Measurements from ENCODE around the gene DNAJC1.

The DNAJC1 gene

DNA sequence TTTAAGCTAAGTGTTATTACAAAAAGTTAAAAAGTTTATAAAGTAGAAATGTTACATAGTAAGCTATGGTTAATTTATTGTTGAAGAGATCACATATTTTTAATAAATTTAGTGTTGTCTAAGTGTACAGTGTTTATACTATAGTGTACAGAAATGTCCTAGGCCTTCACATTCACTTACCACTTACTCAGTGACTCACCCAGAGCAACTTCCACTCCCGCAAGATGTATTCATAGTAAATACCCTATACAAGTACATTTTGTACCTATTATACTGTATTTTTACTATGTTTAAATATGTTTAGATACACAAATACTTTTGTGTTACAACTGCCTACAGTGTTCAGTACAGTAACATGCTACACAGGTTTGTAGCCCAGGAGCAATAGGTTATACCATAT lies 69.2 kb downstream of the DNAJC1 start:
- TF ChIP-seq, protein P1, sequence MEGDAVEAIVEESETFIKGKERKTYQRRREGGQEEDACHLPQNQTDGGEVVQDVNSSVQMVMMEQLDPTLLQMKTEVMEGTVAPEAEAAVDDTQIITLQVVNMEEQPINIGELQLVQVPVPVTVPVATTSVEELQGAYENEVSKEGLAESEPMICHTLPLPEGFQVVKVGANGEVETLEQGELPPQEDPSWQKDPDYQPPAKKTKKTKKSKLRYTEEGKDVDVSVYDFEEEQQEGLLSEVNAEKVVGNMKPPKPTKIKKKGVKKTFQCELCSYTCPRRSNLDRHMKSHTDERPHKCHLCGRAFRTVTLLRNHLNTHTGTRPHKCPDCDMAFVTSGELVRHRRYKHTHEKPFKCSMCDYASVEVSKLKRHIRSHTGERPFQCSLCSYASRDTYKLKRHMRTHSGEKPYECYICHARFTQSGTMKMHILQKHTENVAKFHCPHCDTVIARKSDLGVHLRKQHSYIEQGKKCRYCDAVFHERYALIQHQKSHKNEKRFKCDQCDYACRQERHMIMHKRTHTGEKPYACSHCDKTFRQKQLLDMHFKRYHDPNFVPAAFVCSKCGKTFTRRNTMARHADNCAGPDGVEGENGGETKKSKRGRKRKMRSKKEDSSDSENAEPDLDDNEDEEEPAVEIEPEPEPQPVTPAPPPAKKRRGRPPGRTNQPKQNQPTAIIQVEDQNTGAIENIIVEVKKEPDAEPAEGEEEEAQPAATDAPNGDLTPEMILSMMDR (conservative IDR thresholded peaks at IDR 0.05; ENCODE audit: low read depth), result no peak
- POLR2A ChIA-PET (ENCODE audit: low non-redundant PET), result no interaction called here
- H3K27ac ChIP-seq, result no peak overlapping the region
- DNase-seq (ENCODE audit: low spot score), result no peak
- CTCF ChIA-PET, result interaction anchor here (0.6 kb wide), 2 partner anchors 376 to 1065 kb away, joined by 3 to 4 read pairs; no protein-coding TSS in a partner anchor

DNA sequence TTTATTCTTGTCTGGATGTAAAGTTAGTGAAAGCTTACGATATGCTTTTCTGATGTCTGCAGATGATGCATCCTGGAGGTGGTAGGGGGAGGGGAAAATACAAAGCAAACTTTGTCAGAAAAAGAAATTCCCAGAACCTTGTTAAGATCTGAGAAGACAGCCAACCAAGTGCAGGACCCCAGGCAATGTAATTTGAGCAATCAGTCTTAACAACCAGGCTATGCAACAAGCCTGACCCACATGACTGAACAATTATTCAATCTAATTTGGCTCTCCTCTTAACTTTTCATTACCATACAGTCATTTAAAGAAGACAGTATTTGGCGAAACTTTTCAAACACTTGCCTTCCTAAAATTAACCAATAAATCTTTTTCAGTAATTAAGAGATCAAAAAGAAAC lies 74.5 kb downstream of the DNAJC1 start:
- peak; percentile 20 for DNase-seq (ENCODE audit: low spot score)
- ChIA-PET CTCF (no interaction called here), POLR2A (ENCODE audit: low non-redundant PET) (no interaction called here)
- H3K27ac ChIP-seq, result no peak overlapping the region
- TF ChIP-seq, protein P1 (conservative IDR thresholded peaks at IDR 0.05; ENCODE audit: low read depth), result no peak

DNA sequence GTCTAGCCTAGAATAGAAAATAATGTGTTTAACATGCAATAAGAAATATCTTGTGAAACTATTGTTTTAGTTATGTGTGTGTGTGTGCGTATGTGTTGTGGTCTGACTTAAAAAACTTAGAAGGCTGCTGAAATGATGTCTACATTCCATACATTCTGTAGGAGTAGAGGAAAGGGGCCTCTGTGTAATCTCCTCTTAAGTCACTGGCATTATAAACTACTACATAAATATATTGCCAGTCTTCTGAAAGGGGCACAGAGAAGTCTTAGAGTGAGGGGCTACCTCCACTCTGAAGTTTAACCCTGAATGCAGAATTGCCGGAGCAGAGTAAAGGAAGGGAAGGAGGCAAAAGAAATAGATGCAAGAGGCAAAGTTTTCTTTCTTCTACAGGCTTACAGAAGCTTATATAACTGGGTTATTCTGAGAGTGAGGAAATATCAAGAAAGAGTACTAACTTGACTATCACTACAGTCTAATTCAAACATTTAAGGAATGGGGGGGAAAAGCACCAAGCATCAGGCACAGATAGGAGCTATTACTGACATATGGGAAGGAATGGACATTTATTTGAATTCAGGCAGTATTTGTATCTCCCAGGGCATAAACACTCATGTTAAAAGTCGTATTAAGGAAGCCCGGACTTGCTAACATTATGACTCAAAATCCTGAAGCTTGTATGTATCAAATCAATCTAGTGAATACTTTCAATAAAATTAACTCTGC lies 75.7 kb downstream of the DNAJC1 start:
- TF ChIP-seq, protein P1 (conservative IDR thresholded peaks at IDR 0.05; ENCODE audit: low read depth), result no peak
- no peak for DNase-seq (ENCODE audit: low spot score)
- ChIA-PET CTCF (interaction anchor here (0.6 to 0.7 kb wide), 3 partner anchors 169 to 1737 kb away, joined by 3 read pairs; no protein-coding TSS in a partner anchor), POLR2A (ENCODE audit: low non-redundant PET) (no interaction called here)
- H3K27ac ChIP-seq, result no peak overlapping the region

DNA sequence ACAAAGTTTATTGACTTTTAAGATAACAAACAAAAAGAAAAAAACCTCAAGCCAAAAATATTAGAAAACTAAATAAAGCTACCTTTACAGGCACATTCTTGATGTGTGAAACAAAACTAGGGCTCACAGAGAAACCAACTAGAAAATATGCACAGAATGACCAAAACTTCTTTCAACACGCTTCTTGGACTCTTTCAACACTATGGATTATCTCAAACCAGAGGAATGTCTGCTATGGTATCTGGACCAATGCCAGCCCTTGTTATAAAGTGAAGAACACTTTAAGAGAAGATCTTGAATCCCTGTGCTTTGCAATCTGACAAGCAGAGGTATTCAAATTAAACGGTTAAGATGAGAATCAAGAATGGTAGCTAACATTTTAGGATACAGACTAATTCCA lies 76.6 kb downstream of the DNAJC1 start:
- CTCF ChIA-PET, result interaction anchor here (0.9 kb wide), 1 partner anchor 39 kb away, joined by 3 read pairs; no protein-coding TSS in a partner anchor
- POLR2A ChIA-PET (ENCODE audit: low non-redundant PET), result no interaction called here
- TF ChIP-seq, protein P1 (conservative IDR thresholded peaks at IDR 0.05; ENCODE audit: low read depth), result no peak
- no peak overlapping the region for H3K27ac ChIP-seq
- peak; percentile 68 for DNase-seq (ENCODE audit: low spot score)

DNA sequence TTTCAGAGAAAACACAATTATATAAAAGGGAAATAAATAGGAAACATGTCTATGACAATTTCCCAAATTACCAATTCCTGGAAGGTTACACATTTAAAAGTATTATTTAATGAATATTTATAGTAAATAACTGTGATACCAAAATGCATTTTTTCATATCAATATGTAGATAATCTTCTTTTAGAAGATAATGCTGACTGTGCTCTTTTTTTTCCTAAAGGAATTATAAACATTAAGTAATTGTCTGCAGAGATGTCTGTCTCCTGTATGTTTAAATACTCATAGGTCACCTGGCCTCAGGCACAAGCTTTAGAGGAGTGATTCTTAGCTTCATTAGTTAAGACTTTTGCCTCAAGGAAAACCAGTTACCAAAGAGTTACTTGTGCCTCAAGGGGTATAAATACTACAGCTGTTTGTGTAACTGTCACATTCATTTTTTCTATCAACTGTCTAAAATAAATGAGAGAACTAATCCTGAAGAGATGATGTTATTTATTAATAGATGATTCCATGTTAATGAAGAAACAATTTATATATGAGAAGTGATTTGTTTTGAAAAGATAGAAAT lies 77.1 kb downstream of the DNAJC1 start:
- no peak for DNase-seq (ENCODE audit: low spot score)
- H3K27ac ChIP-seq, result no peak overlapping the region
- ChIA-PET CTCF (interaction anchor here (0.9 kb wide), 1 partner anchor 38 kb away, joined by 3 read pairs; no protein-coding TSS in a partner anchor), POLR2A (ENCODE audit: low non-redundant PET) (no interaction called here)
- TF ChIP-seq, protein P1 (conservative IDR thresholded peaks at IDR 0.05; ENCODE audit: low read depth), result no peak

DNA sequence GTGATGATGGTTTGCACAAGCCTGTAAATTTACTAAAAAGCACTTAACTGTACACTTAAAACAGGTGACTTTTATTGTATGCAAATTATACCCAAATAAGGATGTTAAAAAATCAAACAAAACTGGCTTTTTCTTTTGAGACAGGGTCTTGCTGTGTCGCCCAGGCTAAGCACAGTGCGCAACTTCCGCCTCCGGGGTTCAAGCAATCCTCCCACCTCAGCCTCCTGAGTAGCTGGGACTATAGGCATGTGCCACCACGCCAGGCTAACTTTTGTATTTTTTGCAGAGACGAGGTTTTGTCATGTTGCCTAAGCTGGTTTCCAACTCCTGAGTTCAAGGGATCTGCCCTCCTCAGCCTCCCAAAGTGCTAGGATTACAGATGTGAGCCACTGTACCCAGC lies 77.7 kb downstream of the DNAJC1 start:
- POLR2A ChIA-PET (ENCODE audit: low non-redundant PET), result no interaction called here
- H3K27ac ChIP-seq, result peak overlapping the region; percentile 62
- DNase-seq (ENCODE audit: low spot score), result no peak
- CTCF ChIA-PET, result no interaction called here
- TF ChIP-seq, protein P1 (conservative IDR thresholded peaks at IDR 0.05; ENCODE audit: low read depth), result no peak
